Endothelial cell of umbilical vein (primary cell): Measurements from ENCODE around the gene SFTA2.

Source experiments
- EZH2 ChIP-seq: IDR thresholded peaks from 2 replicates; pipeline ENCODE4 v1.6.1; 2012; ENCODE audit warnings: borderline replicate concordance, low read depth, mild to moderate bottlenecking, moderate library complexity, low read length, inconsistent platforms; ENCODE audit not compliant: severe bottlenecking
- POLR2A ChIP-seq: IDR thresholded peaks from 2 replicates; pipeline ENCODE4 v1.6.1; 2012; ENCODE audit warnings: low read depth, mild to moderate bottlenecking, control low read depth, low read length
- POLR2AphosphoS5 ChIP-seq: IDR thresholded peaks from 2 replicates; pipeline ENCODE4 v1.6.1; 2012; ENCODE audit warnings: low read depth, mild to moderate bottlenecking, control low read depth, low read length, moderate library complexity; ENCODE audit not compliant: insufficient read depth
- TF ChIP-seq, protein P1 (sequence below), 2 donors: IDR thresholded peaks; 1 replicate in 1 of 2; 2 replicates in 1 of 2; pipeline ENCODE4 v1.5.1; 2011; ENCODE audit warnings: low read length in 2 of 2, mild to moderate bottlenecking in 2 of 2, moderate library complexity in 2 of 2, control low read depth in 1 of 2, inconsistent platforms in 1 of 2, low read depth in 1 of 2; ENCODE audit not compliant: insufficient read depth in 1 of 2; ENCODE audit errors: extremely low read depth in 1 of 2

- TF ChIP-seq POLR2A: no peak
- no peak for TF ChIP-seq POLR2AphosphoS5
- TF ChIP-seq EZH2: no peak
- TF ChIP-seq, protein P1, sequence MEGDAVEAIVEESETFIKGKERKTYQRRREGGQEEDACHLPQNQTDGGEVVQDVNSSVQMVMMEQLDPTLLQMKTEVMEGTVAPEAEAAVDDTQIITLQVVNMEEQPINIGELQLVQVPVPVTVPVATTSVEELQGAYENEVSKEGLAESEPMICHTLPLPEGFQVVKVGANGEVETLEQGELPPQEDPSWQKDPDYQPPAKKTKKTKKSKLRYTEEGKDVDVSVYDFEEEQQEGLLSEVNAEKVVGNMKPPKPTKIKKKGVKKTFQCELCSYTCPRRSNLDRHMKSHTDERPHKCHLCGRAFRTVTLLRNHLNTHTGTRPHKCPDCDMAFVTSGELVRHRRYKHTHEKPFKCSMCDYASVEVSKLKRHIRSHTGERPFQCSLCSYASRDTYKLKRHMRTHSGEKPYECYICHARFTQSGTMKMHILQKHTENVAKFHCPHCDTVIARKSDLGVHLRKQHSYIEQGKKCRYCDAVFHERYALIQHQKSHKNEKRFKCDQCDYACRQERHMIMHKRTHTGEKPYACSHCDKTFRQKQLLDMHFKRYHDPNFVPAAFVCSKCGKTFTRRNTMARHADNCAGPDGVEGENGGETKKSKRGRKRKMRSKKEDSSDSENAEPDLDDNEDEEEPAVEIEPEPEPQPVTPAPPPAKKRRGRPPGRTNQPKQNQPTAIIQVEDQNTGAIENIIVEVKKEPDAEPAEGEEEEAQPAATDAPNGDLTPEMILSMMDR (IDR thresholded peaks at IDR 0.05; ENCODE audit: extremely low read depth in 1 of 2, insufficient read depth in 1 of 2, low read depth in 1 of 2, low read length in 2 of 2): no peak
Observed at GRCh38 chr6:30947231-30947630, 15.3 kb upstream of the SFTA2 start.
